GM12891 (cell line): ENCODE results near the gene RPL13. TPM values are rescaled to one million over a fixed set of nuclear protein-coding genes. Genes with fewer than 3 reads are reported as not detected.

ENCODE experiments used
- DNase-seq: peaks from one replicate; pipeline ENCODE4 v3.0.0; 2011; ENCODE audit warnings: low spot score; ENCODE audit not compliant: insufficient read length
- FAIRE-seq: peaks from 2 replicates; lab custom pipeline; 2011; peaks lifted over from hg19 to GRCh38; lab: Jason Lieb, UNC
- PAX5 ChIP-seq: IDR thresholded peaks from 2 replicates; pipeline ENCODE4 v1.6.1; 2011; ENCODE audit warnings: low read length, moderate library complexity, mild to moderate bottlenecking; ENCODE audit not compliant: insufficient read depth, severe bottlenecking
- POLR2A ChIP-seq: IDR thresholded peaks from 2 replicates; pipeline ENCODE4 v1.6.1; 2011; ENCODE audit warnings: low read depth, low read length, control low read depth
- POLR2AphosphoS5 ChIP-seq: IDR thresholded peaks from 2 replicates; pipeline ENCODE4 v1.6.1; 2011; ENCODE audit warnings: low read depth, low read length, control low read depth
- POU2F2 ChIP-seq: IDR thresholded peaks from 2 replicates; pipeline ENCODE4 v1.6.1; 2011; ENCODE audit warnings: low read depth, mild to moderate bottlenecking, control low read depth, low read length, moderate library complexity
- SPI1 ChIP-seq: IDR thresholded peaks from 2 replicates; pipeline ENCODE4 v1.6.1; 2011; ENCODE audit warnings: low read depth, low read length, control low read depth
- TAF1 ChIP-seq: IDR thresholded peaks from 2 replicates; pipeline ENCODE4 v1.6.1; 2011; ENCODE audit warnings: low read depth, low read length, control low read depth
- polyA plus RNA-seq: library from polyadenylated mRNA; unstranded; fragments of >200 nt; gene quantifications from one replicate; pipeline ENCODE4 v1.2.1, GENCODE V29; 2012; ENCODE audit warnings: low read depth, missing spikeins, inconsistent platforms; ENCODE audit not compliant: missing spikeins

Gene RPL13
- polyA plus RNA-seq = 4,929 TPM

DNA sequence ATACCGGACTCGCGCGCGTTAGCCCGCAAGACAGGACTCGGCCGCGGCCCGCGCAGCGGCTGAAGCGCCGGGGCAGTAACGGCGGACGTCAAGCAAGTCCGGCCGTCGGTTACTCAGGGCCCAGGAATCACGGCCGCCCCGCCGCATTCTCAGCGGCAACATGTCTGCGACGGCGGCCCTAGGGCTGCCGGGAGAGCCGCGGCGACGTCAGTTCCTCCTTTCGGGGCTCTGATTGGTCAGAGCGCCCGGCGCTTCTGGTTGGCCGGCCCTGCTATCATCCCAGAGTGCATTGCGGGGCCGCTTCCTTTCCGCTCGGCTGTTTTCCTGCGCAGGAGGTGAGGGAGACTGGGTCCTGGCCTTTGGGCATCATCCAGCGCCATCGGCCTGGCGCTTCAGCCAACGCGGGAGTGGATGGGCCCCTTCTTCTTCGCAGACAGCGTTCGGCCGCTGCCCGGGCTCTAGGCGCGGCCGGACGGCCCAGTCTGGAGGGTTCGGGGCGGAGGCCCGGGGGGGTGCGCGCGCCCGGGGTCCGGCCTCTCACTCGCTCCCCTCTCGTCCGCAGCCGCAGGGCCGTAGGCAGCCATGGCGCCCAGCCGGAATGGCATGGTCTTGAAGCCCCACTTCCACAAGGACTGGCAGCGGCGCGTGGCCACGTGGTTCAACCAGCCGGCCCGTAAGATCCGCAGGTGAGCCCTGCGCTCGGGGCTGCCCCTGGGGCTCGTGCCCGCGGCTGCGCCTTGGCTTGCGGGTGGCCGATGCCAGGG is at the start of gene RPL13:
Gene RPL13 (plus strand): TSS at position 305 of the 764 bp plus-strand sequence. CDS start 278 bp downstream, at position 583.
- FAIRE-seq (peak; percentile 75), DNase-seq (peak; percentile 97)
- peak; percentile 100 for TF ChIP-seq TAF1
- TF ChIP-seq POU2F2 = peak; percentile 90
- peak; percentile 99 for TF ChIP-seq POLR2AphosphoS5
- TF ChIP-seq POLR2A = peak; percentile 99
- peak; percentile 65 for TF ChIP-seq SPI1
- peak; percentile 5 for TF ChIP-seq PAX5

DNA sequence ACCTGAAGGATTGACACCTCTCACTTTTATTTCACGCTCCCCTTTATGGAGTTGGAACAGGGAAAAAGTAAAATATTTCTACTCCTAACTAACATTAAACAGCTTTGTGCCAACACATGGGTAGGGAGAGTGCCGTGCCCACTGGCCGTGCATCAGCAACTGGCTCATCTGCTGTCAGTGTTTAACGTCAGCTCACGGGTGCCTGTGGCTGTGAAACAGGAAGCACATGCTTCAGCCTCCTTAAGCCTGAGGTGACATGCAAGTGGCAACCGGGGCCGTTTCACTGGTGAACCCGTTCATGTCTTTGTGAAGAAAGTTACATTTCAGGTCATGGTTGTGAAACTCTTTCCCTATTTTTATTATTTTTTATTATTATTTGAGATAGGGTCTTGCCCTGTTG is 49.1 kb upstream of the RPL13 start:
- no peak for TF ChIP-seq TAF1
- TF ChIP-seq PAX5 = no peak
- TF ChIP-seq SPI1 = no peak
- no peak for TF ChIP-seq POLR2AphosphoS5
- no peak for TF ChIP-seq POU2F2
- TF ChIP-seq POLR2A = no peak
- DNase-seq = no peak
- FAIRE-seq = peak; percentile 40

DNA sequence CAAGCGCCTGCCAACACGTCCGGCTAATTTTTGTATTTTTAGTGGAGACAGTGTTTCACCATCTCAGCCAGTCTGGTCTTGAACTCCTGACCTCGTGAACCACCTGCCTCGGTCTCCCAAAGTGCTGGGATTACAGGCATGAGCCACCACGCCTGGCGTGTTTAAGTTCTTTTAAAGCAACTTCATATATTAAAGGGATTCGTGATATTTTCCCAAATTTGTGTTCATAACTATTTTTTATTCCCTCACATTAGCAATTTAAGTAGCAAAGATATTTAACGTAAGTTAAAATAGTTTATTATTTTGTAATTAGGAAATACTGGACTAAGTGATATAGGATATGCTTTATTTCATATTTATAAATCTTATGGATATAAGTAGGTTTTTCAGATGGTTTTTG is 48.0 kb upstream of the RPL13 start:
- FAIRE-seq (no peak), DNase-seq (no peak)
- TF ChIP-seq TAF1 (no peak), POLR2AphosphoS5 (no peak), POU2F2 (no peak), POLR2A (no peak), PAX5 (no peak), SPI1 (no peak)

DNA sequence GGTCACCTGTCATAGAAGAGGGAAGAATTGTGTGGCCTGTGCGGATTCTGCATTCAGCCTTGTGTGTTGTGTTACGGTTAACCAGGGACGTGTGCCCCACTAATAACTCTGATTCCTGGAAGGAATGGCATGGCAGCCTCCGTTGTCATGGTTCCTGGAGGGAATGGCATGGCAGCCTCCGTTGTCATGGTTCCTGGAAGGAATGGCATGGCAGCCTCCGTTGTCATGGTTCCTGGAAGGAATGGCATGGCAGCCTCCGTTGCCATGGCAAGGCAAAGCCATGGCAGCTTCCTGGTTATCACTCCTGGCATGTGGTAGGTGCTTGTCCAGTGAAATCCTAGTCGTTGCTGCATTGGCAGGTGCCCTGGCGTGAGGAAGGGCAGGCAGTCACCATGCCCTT is 43.4 kb upstream of the RPL13 start:
- no peak for TF ChIP-seq TAF1
- no peak for TF ChIP-seq PAX5
- TF ChIP-seq POLR2AphosphoS5 = no peak
- TF ChIP-seq SPI1 = no peak
- no peak for TF ChIP-seq POU2F2
- TF ChIP-seq POLR2A = no peak
- DNase-seq (no peak), FAIRE-seq (no peak)

DNA sequence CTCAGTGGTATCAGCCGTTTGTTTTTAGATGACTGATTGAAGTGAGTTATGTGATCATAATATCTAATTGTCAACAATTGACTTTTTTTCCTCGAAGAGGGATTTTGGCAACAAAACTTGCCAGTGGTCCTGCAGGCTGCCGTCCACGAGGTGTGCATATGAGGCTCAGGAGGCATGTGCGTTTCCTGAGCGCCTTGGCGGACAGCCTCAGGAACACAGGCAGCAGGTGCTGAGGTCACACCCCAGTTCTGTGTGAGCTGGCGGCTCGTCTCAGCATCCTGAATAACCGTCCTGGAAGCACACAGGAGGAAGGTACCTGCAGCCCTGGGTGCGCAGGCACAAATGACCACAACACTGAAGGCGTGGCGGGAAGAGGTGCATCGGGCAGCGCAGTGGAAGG is 40.6 kb upstream of the RPL13 start:
- DNase-seq (no peak), FAIRE-seq (no peak)
- TF ChIP-seq POLR2AphosphoS5 (no peak), PAX5 (no peak), POLR2A (no peak), SPI1 (no peak), POU2F2 (no peak), TAF1 (no peak)

DNA sequence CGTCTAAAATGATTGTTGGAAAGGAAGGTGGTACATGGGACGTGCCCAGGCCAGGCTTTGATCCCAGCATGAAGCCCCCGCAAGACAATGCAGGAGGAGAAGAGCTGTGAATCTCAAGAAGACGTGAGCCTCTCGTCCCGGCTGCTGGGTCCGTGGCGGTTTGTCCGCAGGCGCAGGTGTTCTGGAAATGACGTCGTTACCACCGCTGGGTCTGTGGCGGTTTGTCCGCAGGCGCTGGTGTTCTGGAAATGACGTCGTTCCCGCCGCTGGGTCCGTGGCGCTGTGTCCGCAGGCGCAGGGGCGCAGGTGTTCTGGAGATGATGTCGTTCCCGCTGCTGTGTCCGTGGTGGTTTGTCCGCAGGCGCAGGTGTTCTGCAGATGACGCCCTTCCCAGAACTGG is 38.2 kb upstream of the RPL13 start:
- TF ChIP-seq POU2F2 (no peak), POLR2A (no peak), PAX5 (no peak), TAF1 (no peak), SPI1 (no peak), POLR2AphosphoS5 (no peak)
- FAIRE-seq = no peak

DNA sequence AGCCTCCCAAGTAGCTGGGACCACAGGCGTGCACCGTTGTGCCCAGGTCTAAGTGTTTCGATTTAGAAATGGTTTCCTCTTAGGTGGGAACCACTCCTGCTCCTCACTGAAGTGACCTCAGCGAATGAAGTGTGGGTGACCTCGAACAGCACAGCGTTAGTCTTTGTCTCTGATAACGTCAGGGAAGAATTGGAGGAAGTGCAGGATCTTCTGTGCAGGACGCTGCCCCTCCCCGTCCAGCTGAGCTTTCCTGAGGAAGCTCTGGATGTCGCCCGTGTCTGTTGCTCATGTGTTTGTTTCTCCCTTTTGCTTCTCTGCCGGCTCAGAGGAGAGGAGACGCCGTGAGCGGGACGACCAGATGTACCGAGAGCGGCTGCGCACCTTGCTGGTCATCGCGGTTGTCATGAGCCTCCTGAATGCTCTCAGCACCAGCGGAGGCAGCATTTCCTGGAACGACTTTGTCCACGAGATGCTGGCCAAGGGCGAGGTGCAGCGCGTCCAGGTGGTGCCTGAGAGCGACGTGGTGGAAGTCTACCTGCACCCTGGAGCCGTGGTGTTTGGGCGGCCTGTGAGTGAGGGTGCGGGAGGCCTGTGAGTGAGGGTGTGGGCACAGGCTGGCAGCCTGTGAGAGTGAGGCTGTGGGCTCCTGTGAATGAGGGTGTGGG is 36.7 kb upstream of the RPL13 start:
- TF ChIP-seq TAF1 (no peak), POU2F2 (no peak), SPI1 (no peak), POLR2A (no peak), POLR2AphosphoS5 (no peak), PAX5 (no peak)
- DNase-seq (no peak), FAIRE-seq (no peak)

More for the DNA sequence above, 38.2 kb upstream of the RPL13 start:
- DNase-seq = no peak

DNA sequence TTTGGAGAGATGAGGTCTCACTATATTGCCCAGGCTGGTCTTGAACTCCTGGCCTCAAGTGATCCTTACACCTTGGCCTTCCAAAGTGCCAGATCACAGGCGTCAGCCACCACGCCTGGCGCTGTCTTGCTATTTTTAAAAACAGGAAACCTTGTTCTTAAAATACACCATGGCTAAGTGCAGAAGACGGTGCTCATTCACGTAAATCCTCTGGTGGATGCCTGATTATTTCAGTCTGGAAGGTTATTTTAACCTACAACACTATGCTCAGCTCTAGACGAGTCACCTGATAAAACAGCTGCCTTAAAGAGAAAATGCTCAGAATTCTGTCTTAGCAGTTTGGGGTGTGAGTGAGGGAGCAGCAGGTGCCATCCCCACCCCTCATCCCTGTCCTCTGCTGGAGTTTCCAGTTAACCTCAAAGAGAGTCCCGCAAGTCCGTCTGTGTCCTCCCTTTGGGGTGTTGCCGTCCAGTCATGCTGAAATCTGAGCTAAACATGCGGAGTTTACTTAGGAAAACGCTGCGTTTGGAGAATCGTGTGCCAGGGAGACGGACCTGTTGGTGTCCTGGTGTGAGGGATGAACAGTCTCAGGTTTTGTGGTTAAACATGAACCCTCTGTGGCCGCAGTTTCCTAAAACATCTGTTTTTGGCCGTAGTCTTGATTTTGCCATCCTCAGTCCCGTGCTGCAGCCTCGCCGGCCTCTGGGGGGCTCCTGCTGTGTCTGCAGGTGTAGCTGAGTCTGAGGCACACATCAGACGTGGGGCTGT is 35.2 kb upstream of the RPL13 start:
- FAIRE-seq = peak; percentile 78
- TF ChIP-seq POLR2AphosphoS5 = no peak
- TF ChIP-seq POU2F2 = no peak
- TF ChIP-seq SPI1 = no peak
- TF ChIP-seq POLR2A = no peak
- no peak for TF ChIP-seq PAX5
- TF ChIP-seq TAF1 = no peak
- DNase-seq = peak; percentile 62

DNA sequence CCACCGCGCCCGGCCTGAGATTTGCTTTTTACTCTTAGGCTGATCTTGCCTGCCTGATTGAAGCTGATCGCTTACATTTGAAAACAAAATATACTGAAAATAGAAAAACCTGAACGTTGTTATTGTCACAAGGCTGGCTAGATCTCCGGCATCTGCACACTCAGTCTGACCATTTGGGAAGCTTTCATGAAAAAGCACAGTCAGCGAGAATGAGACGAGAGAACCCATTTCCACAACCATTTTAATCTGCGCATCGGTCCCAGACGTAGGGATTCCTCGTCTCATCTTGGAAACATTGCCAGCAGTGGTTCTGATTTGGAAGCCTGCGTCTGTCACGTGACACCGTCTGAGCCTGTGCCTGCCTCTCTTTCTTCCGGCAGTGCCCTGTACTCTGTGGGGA is 31.4 kb upstream of the RPL13 start:
- no peak for TF ChIP-seq PAX5
- TF ChIP-seq POLR2A = no peak
- FAIRE-seq = no peak

More for the DNA sequence above, 31.4 kb upstream of the RPL13 start:
- no peak for DNase-seq
